ENCODE data around the gene C11orf52.

GRCh38 chr11:111870113-111870512 lies 48.6 kb upstream of the C11orf52 start:
- TF ChIP-seq JUND (IDR thresholded peaks at IDR 0.05) (no peak), CTCF (IDR thresholded peaks at IDR 0.05; ENCODE audit: low read depth, low read length, missing input control) (no peak), REST (IDR thresholded peaks at IDR 0.05) (no peak), ZBTB33 (IDR thresholded peaks at IDR 0.05) (no peak), ATF3 (IDR thresholded peaks at IDR 0.05) (no peak), RAD21 (IDR thresholded peaks at IDR 0.05) (no peak), MAX (IDR thresholded peaks at IDR 0.05) (no peak), SP1 (IDR thresholded peaks at IDR 0.05) (no peak), HNF4A (conservative IDR thresholded peaks at IDR 0.05) (no peak), TAF1 (conservative IDR thresholded peaks at IDR 0.05) (no peak), EGR1 (IDR thresholded peaks at IDR 0.05; ENCODE audit: low read depth in 2 of 2) (no peak), YY1 (IDR thresholded peaks at IDR 0.05) (no peak), RXRA (IDR thresholded peaks at IDR 0.05) (no peak), GABPA (IDR thresholded peaks at IDR 0.05 in 1 of 2, conservative IDR thresholded peaks at IDR 0.05 in 1 of 2) (no peak)
